Prostate gland (tissue), 2 donors: ENCODE results near the gene NT5DC1. TPM values are rescaled to one million over a fixed set of nuclear protein-coding genes. Genes with fewer than 3 reads are reported as not detected.

ENCODE experiments used
- DNase-seq: peaks from one replicate; pipeline ENCODE4 v3.0.0-alpha.2; 2019; ENCODE audit warnings: low spot score
- H3K27ac ChIP-seq, 2 donors: fragments of 200-600 bp; sonication (generic); 2 replicates each; pipeline ENCODE4 v1.5.1; 2017 to 2019
- H3K27me3 ChIP-seq: fragments of 200-600 bp; sonication (generic); replicated peaks from 2 replicates; pipeline ENCODE4 v1.5.1; 2019; ENCODE audit not compliant: insufficient read depth
- H3K36me3 ChIP-seq, 2 donors: fragments of 200-600 bp; sonication (generic); 1 replicate in 1 of 2; 2 replicates in 1 of 2; pipeline versions ENCODE4 v1.5.1 to v1.8.1; 2017 to 2019
- H3K4me1 ChIP-seq: fragments of 200-600 bp; sonication (generic); replicated peaks from 2 replicates; pipeline ENCODE4 v1.5.1; 2019
- H3K4me3 ChIP-seq, 2 donors: fragments of 200-600 bp; sonication (generic); 2 replicates each; pipeline ENCODE4 v1.5.1; 2017 to 2019
- H3K9me3 ChIP-seq: fragments of 200-600 bp; sonication (generic); 2 replicates; pipeline ENCODE4 v1.5.1; 2017
- POLR2A ChIP-seq: fragments of 450-650 bp; IDR thresholded peaks from one replicate; pipeline ENCODE4 v1.6.1; 2016; ENCODE audit warnings: antibody characterized with exemption, mild to moderate bottlenecking
- POLR2AphosphoS5 ChIP-seq: sonication (generic); formaldehyde crosslinking; IDR thresholded peaks from one replicate; pipeline ENCODE4 v1.6.1; 2017; ENCODE audit warnings: antibody characterized with exemption
- WGBS: methylation state at CpG from one replicate; pipeline ENCODE4 v1.1.5; 2018; 5-methylcytosine and 5-hydroxymethylcytosine counted together
- intact Hi-C: fragments of 100-400 bp; cut with DNase I; formaldehyde crosslinking; loops from one replicate; pipeline ENCODE4 v1.14.2; 2022
- total RNA-seq, 2 donors: library from RNA; depleted of rRNA; stranded (reverse); fragments of >200 nt; gene quantifications; one replicate each; pipeline ENCODE4 v1.1.0, GENCODE V29; 2016
- TF ChIP-seq, protein P1 (sequence below), 4 experiments: fragments of 200-600 bp in 2 of 4; fragments of 450-650 bp in 2 of 4; sonication (generic) in 2 of 4; IDR thresholded peaks; 1 replicate in 3 of 4; 2 replicates in 1 of 4; pipeline ENCODE4 v1.5.1; 2016 to 2019; ENCODE audit warnings: antibody characterized with exemption in 4 of 4, mild to moderate bottlenecking in 2 of 4, moderate library complexity in 2 of 4

The NT5DC1 gene
- total RNA-seq, 2 donors from 2014 or later, result 12.3 to 26.1 TPM

DNA sequence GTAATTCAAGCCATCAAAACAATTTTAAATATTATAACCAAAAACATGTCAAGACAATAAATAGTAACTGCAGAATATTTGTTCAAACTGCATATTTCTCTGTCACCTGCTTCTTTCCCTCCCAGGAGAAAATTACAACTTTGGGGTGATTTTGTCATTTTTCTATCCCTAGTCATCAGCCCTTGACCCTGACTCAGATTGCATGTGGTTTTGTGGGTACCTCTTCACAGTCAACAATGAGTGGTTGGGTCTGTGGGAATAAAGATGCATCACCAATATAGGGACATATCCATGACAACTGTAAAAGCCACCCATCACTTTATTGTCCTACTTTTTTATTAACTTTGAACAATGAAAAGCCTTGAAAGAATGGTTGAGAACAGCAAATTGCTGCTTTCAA is 18.0 kb downstream of the NT5DC1 start:
- Histone ChIP-seq H3K27me3 (no peaks in the 10 kb centered on the region), H3K4me3 (no peak overlapping the region), H3K27ac (no peak overlapping the region), H3K9me3 (no peaks in the 10 kb centered on the region), H3K4me1 (no peaks in the 10 kb centered on the region), H3K36me3 (no peaks in the 10 kb centered on the region)
- TF ChIP-seq POLR2AphosphoS5 (no peak), POLR2A (no peak)
- TF ChIP-seq, protein P1, sequence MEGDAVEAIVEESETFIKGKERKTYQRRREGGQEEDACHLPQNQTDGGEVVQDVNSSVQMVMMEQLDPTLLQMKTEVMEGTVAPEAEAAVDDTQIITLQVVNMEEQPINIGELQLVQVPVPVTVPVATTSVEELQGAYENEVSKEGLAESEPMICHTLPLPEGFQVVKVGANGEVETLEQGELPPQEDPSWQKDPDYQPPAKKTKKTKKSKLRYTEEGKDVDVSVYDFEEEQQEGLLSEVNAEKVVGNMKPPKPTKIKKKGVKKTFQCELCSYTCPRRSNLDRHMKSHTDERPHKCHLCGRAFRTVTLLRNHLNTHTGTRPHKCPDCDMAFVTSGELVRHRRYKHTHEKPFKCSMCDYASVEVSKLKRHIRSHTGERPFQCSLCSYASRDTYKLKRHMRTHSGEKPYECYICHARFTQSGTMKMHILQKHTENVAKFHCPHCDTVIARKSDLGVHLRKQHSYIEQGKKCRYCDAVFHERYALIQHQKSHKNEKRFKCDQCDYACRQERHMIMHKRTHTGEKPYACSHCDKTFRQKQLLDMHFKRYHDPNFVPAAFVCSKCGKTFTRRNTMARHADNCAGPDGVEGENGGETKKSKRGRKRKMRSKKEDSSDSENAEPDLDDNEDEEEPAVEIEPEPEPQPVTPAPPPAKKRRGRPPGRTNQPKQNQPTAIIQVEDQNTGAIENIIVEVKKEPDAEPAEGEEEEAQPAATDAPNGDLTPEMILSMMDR (IDR thresholded peaks at IDR 0.05), result no peak
- DNase-seq, result no peak
- intact Hi-C loops, result no loop called here

DNA sequence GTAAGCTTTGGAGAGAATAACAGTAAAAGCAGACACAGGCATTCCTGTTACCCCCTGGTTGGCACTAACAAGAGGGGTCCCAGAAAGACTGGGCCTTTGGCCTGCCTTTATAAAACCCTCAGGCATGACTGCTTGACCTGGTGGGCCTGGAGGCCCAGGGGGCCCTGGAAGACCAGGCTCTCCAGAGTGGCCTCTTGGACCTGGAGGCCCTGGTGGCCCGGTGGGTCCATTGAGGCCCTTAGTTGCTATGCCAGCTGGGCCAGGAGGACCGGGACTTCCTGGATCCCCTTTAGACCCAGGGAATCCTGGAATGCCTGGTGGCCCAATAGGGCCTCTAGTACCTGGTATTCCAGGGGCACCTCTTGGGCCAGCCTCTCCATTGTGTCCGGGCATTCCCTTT is 19.8 kb downstream of the NT5DC1 start:
- Histone ChIP-seq H3K9me3 (no peaks in the 10 kb centered on the region), H3K27ac (no peak overlapping the region), H3K27me3 (no peaks in the 10 kb centered on the region), H3K36me3 (no peaks in the 10 kb centered on the region), H3K4me3 (no peak overlapping the region), H3K4me1 (no peaks in the 10 kb centered on the region)
- TF ChIP-seq POLR2A, result no peak
- TF ChIP-seq, protein P1 (IDR thresholded peaks at IDR 0.05), result no peak
- TF ChIP-seq POLR2AphosphoS5, result no peak
- no peak for DNase-seq
- intact Hi-C loops, result no loop called here
- WGBS, result 100% methylated on average over 1 of the region's 3 CpGs

DNA sequence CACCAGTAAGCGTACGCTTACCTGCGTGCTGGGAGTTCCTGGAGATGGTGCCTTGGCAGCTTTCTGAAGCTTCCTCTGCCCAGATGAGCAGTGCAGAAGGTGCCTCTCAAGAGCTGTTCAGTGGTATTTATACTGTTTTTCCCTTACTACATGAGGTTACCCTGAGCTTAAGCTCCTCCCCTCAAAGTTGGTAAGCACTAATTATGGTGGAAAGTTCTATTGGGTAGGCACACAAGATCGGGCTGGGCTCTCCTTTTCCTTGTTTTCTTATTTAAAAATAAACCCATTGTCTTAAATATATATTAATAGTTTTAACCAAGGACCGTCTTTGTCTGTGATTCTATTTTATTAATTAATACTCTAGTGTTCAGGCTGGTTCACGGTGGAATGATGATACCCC is 25.4 kb downstream of the NT5DC1 start, which contains the start of gene COL10A1:
Gene COL10A1, minus strand, starts transcription at position 101 of the 400 bp plus-strand sequence. CDS start 640 bp downstream, outside the sequence.
- TF ChIP-seq, protein P1 (IDR thresholded peaks at IDR 0.05), result no peak
- TF ChIP-seq POLR2AphosphoS5 (no peak), POLR2A (no peak)
- Histone ChIP-seq H3K4me3 (no peak within 1 kb of the TSS), H3K4me1 (no peaks in the 10 kb centered on the region), H3K27me3 (no peaks in the 10 kb centered on the region), H3K9me3 (no peaks in the 10 kb centered on the region), H3K36me3 (no peaks in the 10 kb centered on the region), H3K27ac (no peak within 1 kb of the TSS)
- 94% methylated on average over 6 of the region's 6 CpGs for WGBS
- DNase-seq, result no peak
- intact Hi-C loops, result no loop called here

DNA sequence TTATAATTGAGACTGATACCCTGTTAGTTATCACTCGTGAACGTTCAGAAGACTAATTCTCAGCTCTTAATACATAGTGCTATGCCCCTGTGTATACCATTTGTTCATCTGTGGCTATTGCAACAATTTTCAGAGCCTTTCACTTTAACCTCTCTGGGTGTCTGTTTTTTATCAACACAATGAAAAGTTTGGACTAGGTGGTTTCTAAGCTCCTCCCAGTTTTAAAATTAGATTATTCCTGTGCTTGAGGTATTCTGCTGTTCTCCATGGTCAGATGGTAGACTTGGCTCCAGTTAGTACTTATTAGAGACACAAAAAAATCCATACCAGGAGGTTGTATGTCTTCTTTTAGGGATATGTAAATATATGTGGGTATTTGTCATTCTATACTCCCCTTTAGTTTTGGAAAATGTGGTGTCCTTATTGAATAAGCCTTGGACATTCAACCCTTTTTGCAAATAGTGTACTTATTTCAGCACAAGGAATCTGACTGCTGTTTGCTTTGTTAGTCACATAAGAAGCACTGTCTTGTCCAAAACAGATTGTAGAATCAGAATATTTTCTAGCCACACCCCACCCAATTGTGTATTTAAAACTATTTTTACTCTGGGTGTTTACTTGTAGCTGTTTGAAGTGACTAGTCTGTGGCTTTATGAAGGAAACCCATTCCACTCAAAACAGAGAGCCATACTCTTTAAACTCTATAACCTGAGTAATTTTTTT is 27.3 kb downstream of the NT5DC1 start:
- Histone ChIP-seq H3K4me3 (no peak overlapping the region), H3K9me3 (no peaks in the 10 kb centered on the region), H3K27ac (no peak overlapping the region), H3K4me1 (no peaks in the 10 kb centered on the region), H3K36me3 (no peaks in the 10 kb centered on the region), H3K27me3 (no peaks in the 10 kb centered on the region)
- intact Hi-C loops, result no loop called here
- no peak for DNase-seq
- TF ChIP-seq POLR2AphosphoS5, result no peak
- TF ChIP-seq, protein P1 (IDR thresholded peaks at IDR 0.05), result no peak
- TF ChIP-seq POLR2A, result no peak
- 86% methylated on average over 2 of the region's 2 CpGs for WGBS

DNA sequence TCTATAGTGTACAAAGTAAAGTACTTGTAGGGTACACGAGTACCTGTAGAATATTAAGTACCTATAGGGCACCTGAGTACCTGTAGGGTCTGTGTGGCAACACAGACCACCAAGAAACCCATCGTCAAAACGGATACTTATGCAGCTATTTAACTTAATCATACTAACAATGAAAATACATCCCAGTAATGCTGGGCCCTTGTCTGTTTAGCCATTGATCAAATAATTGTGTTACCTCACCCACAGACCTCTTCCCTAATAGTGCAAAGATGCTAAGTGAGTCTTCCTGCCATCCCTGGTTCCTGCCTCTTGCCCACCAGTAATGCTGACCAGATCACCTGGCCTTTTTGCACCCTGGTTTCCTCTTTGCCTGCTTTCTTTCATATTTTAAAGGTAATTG is 32.8 kb downstream of the NT5DC1 start:
- intact Hi-C loops, result no loop called here
- Histone ChIP-seq H3K4me3 (no peak overlapping the region), H3K9me3 (no peaks in the 10 kb centered on the region), H3K27ac (no peak overlapping the region), H3K36me3 (no peaks in the 10 kb centered on the region), H3K27me3 (no peaks in the 10 kb centered on the region), H3K4me1 (no peaks in the 10 kb centered on the region)
- no peak for DNase-seq
- 76% methylated on average over 3 of the region's 3 CpGs for WGBS
- TF ChIP-seq POLR2AphosphoS5 (no peak), POLR2A (no peak)
- TF ChIP-seq, protein P1 (IDR thresholded peaks at IDR 0.05), result no peak
